GM23338 (cell line): Measurements from ENCODE around the gene EPX. TPM values are rescaled to one million over a fixed set of nuclear protein-coding genes. Genes with fewer than 3 reads are reported as not detected.
A peak's percentile ranks its signal among the peaks of the same experiment; 100 is the strongest.

Experiments
- ATAC-seq: fragments of 200-7000 bp; cut with Tn5 transposase; 3 replicates; pipeline ENCODE4 v1.9.1; 2020
- DNase-seq: peaks from one replicate; pipeline ENCODE4 v3.0.0-alpha.2; 2015; ENCODE audit warnings: low spot score
- H2AFZ ChIP-seq: fragments of 200-600 bp; sonication (generic); 2 replicates; pipeline ENCODE4 v1.8.0; 2016; ENCODE audit warnings: antibody characterized with exemption, mild to moderate bottlenecking, moderate library complexity
- H3F3A ChIP-seq: fragments of 200-600 bp; sonication (generic); replicated peaks from 2 replicates; pipeline ENCODE4 v1.8.0; 2017; ENCODE audit warnings: antibody characterized with exemption, mixed run types, low read depth
- H3K27ac ChIP-seq: fragments of 200-600 bp; sonication (generic); 2 replicates; pipeline ENCODE4 v1.6.1; 2016; ENCODE audit warnings: low read depth
- H3K27me3 ChIP-seq: fragments of 200-600 bp; sonication (generic); 2 replicates; pipeline ENCODE4 v1.8.0; 2016; ENCODE audit warnings: mild to moderate bottlenecking, mixed run types, moderate library complexity; ENCODE audit not compliant: insufficient read depth
- H3K36me3 ChIP-seq: fragments of 200-600 bp; sonication (generic); 2 replicates; pipeline ENCODE4 v1.8.0; 2016; ENCODE audit warnings: mild to moderate bottlenecking; ENCODE audit not compliant: insufficient read depth
- H3K4me1 ChIP-seq: fragments of 200-600 bp; sonication (generic); 2 replicates; pipeline ENCODE4 v1.8.0; 2016; ENCODE audit warnings: mild to moderate bottlenecking, moderate library complexity; ENCODE audit not compliant: insufficient read depth
- H3K4me2 ChIP-seq: fragments of 200-600 bp; sonication (generic); 2 replicates; pipeline ENCODE4 v1.7.1; 2017; ENCODE audit warnings: mixed run types
- H3K4me3 ChIP-seq: fragments of 200-600 bp; sonication (generic); 2 replicates; pipeline ENCODE4 v1.6.1; 2016; ENCODE audit warnings: mixed run types
- H3K79me2 ChIP-seq: fragments of 200-600 bp; sonication (generic); replicated peaks from 2 replicates; pipeline ENCODE4 v1.8.0; 2017; ENCODE audit warnings: mild to moderate bottlenecking; ENCODE audit not compliant: insufficient read depth
- H3K9me2 ChIP-seq: fragments of 200-600 bp; sonication (generic); 2 replicates; pipeline ENCODE4 v1.8.0; 2017; ENCODE audit not compliant: insufficient read depth
- H4K20me1 ChIP-seq: fragments of 200-600 bp; sonication (generic); replicated peaks from 2 replicates; pipeline ENCODE4 v1.8.0; 2017; ENCODE audit warnings: mild to moderate bottlenecking; ENCODE audit not compliant: insufficient read depth
- H3K27ac Mint-ChIP-seq: 2 replicates; pipeline ENCODE4 v1.8.0; 2020; ENCODE audit warnings: inconsistent platforms, mild to moderate bottlenecking, moderate library complexity, mixed read lengths
- H3K27me3 Mint-ChIP-seq: 3 replicates; pipeline ENCODE4 v1.8.0; 2022; ENCODE audit warnings: low read depth, mild to moderate bottlenecking, moderate library complexity, mixed read lengths, inconsistent platforms; ENCODE audit not compliant: insufficient read depth, poor library complexity
- H3K36me3 Mint-ChIP-seq: 3 replicates; pipeline ENCODE4 v1.8.0; 2021; ENCODE audit warnings: low read depth, mild to moderate bottlenecking, inconsistent platforms, moderate library complexity, mixed read lengths
- H3K4me1 Mint-ChIP-seq: 3 replicates; pipeline ENCODE4 v1.8.0; 2020; ENCODE audit warnings: mild to moderate bottlenecking, inconsistent platforms, mixed read lengths
- H3K4me3 Mint-ChIP-seq: 3 replicates; pipeline ENCODE4 v1.8.0; 2021; ENCODE audit warnings: moderate library complexity, mild to moderate bottlenecking, inconsistent platforms, mixed read lengths
- H3K9me3 Mint-ChIP-seq: 3 replicates; pipeline ENCODE4 v1.8.0; 2020; ENCODE audit warnings: moderate library complexity, mild to moderate bottlenecking, inconsistent platforms, mixed read lengths
- CREB1 ChIP-seq: fragments of 250-450 bp; sonication (Bioruptor Pico); IDR thresholded peaks from 2 replicates; pipeline ENCODE4 v1.5.0; 2020; ENCODE audit warnings: low read depth, mild to moderate bottlenecking, moderate library complexity
- EZH2phosphoT487 ChIP-seq: fragments of 200-600 bp; sonication (generic); IDR thresholded peaks from one replicate; pipeline ENCODE4 v1.8.1; 2018; ENCODE audit warnings: antibody characterized with exemption; ENCODE audit not compliant: unreplicated experiment
- NANOG ChIP-seq: IDR thresholded peaks from 2 replicates; pipeline ENCODE4 v1.6.1; 2016; ENCODE audit warnings: antibody characterized with exemption, borderline replicate concordance
- ZNF114 ChIP-seq: fragments of 250-450 bp; sonication (Bioruptor Pico); IDR thresholded peaks from 2 replicates; pipeline ENCODE4 v1.5.0; 2020; ENCODE audit warnings: mild to moderate bottlenecking, moderate library complexity
- ZNF462 ChIP-seq: fragments of 250-450 bp; sonication (Bioruptor Pico); IDR thresholded peaks from 2 replicates; pipeline ENCODE4 v1.5.0; 2020; ENCODE audit warnings: mild to moderate bottlenecking, moderate library complexity
- polyA plus RNA-seq: library from polyadenylated mRNA; unstranded; fragments of >200 nt; fragmentation: Nextera tagmentation; extraction: Ambion mirVana; gene quantifications from 2 replicates; pipeline ENCODE4 v1.2.1, GENCODE V29; 2016
- total RNA-seq: library from RNA; depleted of rRNA; stranded (reverse); fragments of >200 nt; shearing (Covaris generic); gene quantifications from 2 replicates; pipeline ENCODE4 v1.2.3, GENCODE V29; 2014
- TF ChIP-seq, protein P1 (sequence below), 2 experiments: fragments of 200-600 bp in 1 of 2; sonication (generic) in 1 of 2; conservative IDR thresholded peaks; 2 replicates each; pipeline versions ENCODE4 v1.5.1 to v1.6.1; 2016 to 2017; ENCODE audit warnings: antibody characterized with exemption in 2 of 2, low read depth in 2 of 2, mild to moderate bottlenecking in 2 of 2, moderate library complexity in 1 of 2
- TF ChIP-seq, protein P2 (sequence below): IDR thresholded peaks from one replicate; pipeline ENCODE4 v1.6.1; 2018; ENCODE audit warnings: antibody characterized with exemption; ENCODE audit not compliant: unreplicated experiment

EPX gene
- total and polyA plus RNA-seq, 2 experiments from 2014 or later, result 0.10 TPM; not detected in 1

GRCh38 chr17:58148609-58149008 lies 43.9 kb upstream of the EPX start (continued):
- TF ChIP-seq ZNF462 (CRISPR knock-in tag) (no peak), CREB1 (CRISPR knock-in tag) (no peak)

DNA sequence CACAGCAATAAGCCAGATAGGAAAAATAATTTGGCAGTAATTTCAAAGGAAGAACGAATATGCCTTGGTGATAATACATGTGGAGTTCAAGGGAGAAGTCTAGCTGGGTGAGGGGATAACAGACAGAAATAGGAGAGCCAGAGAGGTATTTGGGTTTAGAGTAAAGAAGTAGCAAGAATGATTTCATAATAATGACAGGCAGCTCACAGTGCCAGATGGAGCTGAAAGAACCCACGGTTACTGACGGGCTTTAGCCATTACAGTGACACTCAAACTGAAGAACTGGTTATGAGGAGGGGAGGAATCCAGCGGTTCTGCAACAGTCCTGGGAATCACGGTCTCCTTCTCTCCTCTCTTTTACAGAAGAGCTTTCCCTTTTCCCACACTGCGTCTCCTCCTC lies 42.1 kb upstream of the EPX start:
- Mint-ChIP-seq H3K36me3 (no peaks in the 10 kb centered on the region), H3K27ac (no peak overlapping the region), H3K4me3 (no peak overlapping the region), H3K4me1 (peaks cover 3% of the 10 kb centered on the region; the same call in 2 of the 3 replicates), H3K27me3 (peaks cover 7% of the 10 kb centered on the region), H3K9me3 (no peaks in the 10 kb centered on the region)
- no peak for DNase-seq
- Histone ChIP-seq H3K27ac (no peak overlapping the region), H3K27me3 (peaks cover 10% of the 10 kb centered on the region; the same call in 1 of the 2 replicates), H3K79me2 (no peaks in the 10 kb centered on the region), H4K20me1 (no peaks in the 10 kb centered on the region), H3K9me2 (no peaks in the 10 kb centered on the region; the same call in 1 of the 2 replicates), H3K4me3 (no peak overlapping the region), H3K4me1 (no peaks in the 10 kb centered on the region), H2AFZ (no peak overlapping the region), H3K36me3 (no peaks in the 10 kb centered on the region), H3K4me2 (no peak overlapping the region), H3F3A (no peaks in the 10 kb centered on the region)
- no peak for ATAC-seq
- no peak for TF ChIP-seq NANOG

- Histone ChIP-seq H3K36me3 (no peaks in the 10 kb centered on the region), H3K27ac (no peak overlapping the region), H3F3A (peaks cover 9% of the 10 kb centered on the region; the same call in 1 of the 2 replicates), H4K20me1 (no peaks in the 10 kb centered on the region), H3K27me3 (peaks cover 29% of the 10 kb centered on the region), H3K4me1 (no peaks in the 10 kb centered on the region), H3K79me2 (no peaks in the 10 kb centered on the region), H3K4me2 (no peak overlapping the region), H3K4me3 (no peak overlapping the region), H2AFZ (peak overlapping the region; percentile 52; the same call in 1 of the 2 replicates), H3K9me2 (no peaks in the 10 kb centered on the region; the same call in 1 of the 2 replicates)
- no peak overlapping the region for H3K27ac Mint-ChIP-seq
- no peaks in the 10 kb centered on the region for H3K36me3 Mint-ChIP-seq
- H3K4me3 Mint-ChIP-seq, result no peak overlapping the region
- ATAC-seq (no peak), DNase-seq (no peak)
- TF ChIP-seq CREB1 (CRISPR knock-in tag) (no peak), EZH2phosphoT487 (no peak), ZNF114 (CRISPR knock-in tag) (no peak)
- TF ChIP-seq, protein P1, sequence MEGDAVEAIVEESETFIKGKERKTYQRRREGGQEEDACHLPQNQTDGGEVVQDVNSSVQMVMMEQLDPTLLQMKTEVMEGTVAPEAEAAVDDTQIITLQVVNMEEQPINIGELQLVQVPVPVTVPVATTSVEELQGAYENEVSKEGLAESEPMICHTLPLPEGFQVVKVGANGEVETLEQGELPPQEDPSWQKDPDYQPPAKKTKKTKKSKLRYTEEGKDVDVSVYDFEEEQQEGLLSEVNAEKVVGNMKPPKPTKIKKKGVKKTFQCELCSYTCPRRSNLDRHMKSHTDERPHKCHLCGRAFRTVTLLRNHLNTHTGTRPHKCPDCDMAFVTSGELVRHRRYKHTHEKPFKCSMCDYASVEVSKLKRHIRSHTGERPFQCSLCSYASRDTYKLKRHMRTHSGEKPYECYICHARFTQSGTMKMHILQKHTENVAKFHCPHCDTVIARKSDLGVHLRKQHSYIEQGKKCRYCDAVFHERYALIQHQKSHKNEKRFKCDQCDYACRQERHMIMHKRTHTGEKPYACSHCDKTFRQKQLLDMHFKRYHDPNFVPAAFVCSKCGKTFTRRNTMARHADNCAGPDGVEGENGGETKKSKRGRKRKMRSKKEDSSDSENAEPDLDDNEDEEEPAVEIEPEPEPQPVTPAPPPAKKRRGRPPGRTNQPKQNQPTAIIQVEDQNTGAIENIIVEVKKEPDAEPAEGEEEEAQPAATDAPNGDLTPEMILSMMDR (conservative IDR thresholded peaks at IDR 0.05; ENCODE audit: low read depth in 2 of 2), result no peak
- TF ChIP-seq, protein P2, sequence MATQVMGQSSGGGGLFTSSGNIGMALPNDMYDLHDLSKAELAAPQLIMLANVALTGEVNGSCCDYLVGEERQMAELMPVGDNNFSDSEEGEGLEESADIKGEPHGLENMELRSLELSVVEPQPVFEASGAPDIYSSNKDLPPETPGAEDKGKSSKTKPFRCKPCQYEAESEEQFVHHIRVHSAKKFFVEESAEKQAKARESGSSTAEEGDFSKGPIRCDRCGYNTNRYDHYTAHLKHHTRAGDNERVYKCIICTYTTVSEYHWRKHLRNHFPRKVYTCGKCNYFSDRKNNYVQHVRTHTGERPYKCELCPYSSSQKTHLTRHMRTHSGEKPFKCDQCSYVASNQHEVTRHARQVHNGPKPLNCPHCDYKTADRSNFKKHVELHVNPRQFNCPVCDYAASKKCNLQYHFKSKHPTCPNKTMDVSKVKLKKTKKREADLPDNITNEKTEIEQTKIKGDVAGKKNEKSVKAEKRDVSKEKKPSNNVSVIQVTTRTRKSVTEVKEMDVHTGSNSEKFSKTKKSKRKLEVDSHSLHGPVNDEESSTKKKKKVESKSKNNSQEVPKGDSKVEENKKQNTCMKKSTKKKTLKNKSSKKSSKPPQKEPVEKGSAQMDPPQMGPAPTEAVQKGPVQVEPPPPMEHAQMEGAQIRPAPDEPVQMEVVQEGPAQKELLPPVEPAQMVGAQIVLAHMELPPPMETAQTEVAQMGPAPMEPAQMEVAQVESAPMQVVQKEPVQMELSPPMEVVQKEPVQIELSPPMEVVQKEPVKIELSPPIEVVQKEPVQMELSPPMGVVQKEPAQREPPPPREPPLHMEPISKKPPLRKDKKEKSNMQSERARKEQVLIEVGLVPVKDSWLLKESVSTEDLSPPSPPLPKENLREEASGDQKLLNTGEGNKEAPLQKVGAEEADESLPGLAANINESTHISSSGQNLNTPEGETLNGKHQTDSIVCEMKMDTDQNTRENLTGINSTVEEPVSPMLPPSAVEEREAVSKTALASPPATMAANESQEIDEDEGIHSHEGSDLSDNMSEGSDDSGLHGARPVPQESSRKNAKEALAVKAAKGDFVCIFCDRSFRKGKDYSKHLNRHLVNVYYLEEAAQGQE, result no peak
- H3K9me3 Mint-ChIP-seq, result no peaks in the 10 kb centered on the region
- H3K27me3 Mint-ChIP-seq, result peaks cover 12% of the 10 kb centered on the region
- peaks cover 6% of the 10 kb centered on the region; the same call in 2 of the 3 replicates for H3K4me1 Mint-ChIP-seq
Measured at GRCh38 chr17:58153046-58153445, 39.5 kb upstream of the EPX start.
